CD4-positive, alpha-beta memory T cell (primary cell): ENCODE data around the gene DTNA. TPM values are rescaled to one million over a fixed set of nuclear protein-coding genes. Genes with fewer than 3 reads are reported as not detected.
"Not testable (repeated sequence)": the region's sequence is repeated elsewhere in the genome, so short reads cannot be mapped to it uniquely, and the experiment has no call there.

Experiments used
- CTCF ChIA-PET: fragments of 350-600 bp; sonication (Branson Sonifier 250); formaldehyde crosslinking; loops from one replicate; lab custom pipeline; 2021; ENCODE audit warnings: inconsistent platforms; ENCODE audit not compliant: partially characterized antibody; lab: Charles Lee
- POLR2A ChIA-PET: fragments of 350-600 bp; sonication (Branson Sonifier 250); formaldehyde crosslinking; loops from one replicate; lab custom pipeline; 2021; ENCODE audit not compliant: partially characterized antibody; lab: Charles Lee
- DNase-seq, 5 donors: peaks; one replicate each; pipeline versions ENCODE4 v3.0.0 to v3.0.0-alpha.2; 2020 to 2022; ENCODE audit warnings: mixed read lengths in 1 of 5
- H3K27ac ChIP-seq: one replicate; pipeline ENCODE4 v1.7.0; 2013; ENCODE audit warnings: low read depth, low read length
- H3K27me3 ChIP-seq: 2 replicates; pipeline ENCODE4 v1.7.0; 2013; ENCODE audit warnings: mild to moderate bottlenecking, low read length, moderate library complexity; ENCODE audit not compliant: insufficient read depth
- H3K36me3 ChIP-seq: 2 replicates; pipeline ENCODE4 v1.7.0; 2013; ENCODE audit warnings: mild to moderate bottlenecking, low read length, moderate library complexity; ENCODE audit not compliant: insufficient read depth
- H3K4me1 ChIP-seq: 2 replicates; pipeline ENCODE4 v1.7.0; 2013; ENCODE audit warnings: mild to moderate bottlenecking, low read length, moderate library complexity; ENCODE audit not compliant: insufficient read depth
- H3K4me3 ChIP-seq, 2 donors: one replicate each; pipeline ENCODE4 v1.7.0; 2013; ENCODE audit warnings: low read length in 2 of 2, mild to moderate bottlenecking in 1 of 2
- H3K9me3 ChIP-seq, 2 donors: one replicate each; pipeline ENCODE4 v1.7.0; 2013; ENCODE audit warnings: low read length in 2 of 2, control low read depth in 1 of 2; ENCODE audit not compliant: control insufficient read depth in 1 of 2
- H3K27ac Mint-ChIP-seq, 7 donors: one replicate each; pipeline ENCODE4 v1.8.0; 2020 to 2021; ENCODE audit warnings: mixed read lengths in 7 of 7, mild to moderate bottlenecking in 6 of 7, inconsistent platforms in 3 of 7, moderate library complexity in 3 of 7
- H3K27me3 Mint-ChIP-seq, 2 donors: one replicate each; pipeline ENCODE4 v1.8.0; 2020 to 2021; ENCODE audit warnings: mixed read lengths in 2 of 2
- H3K36me3 Mint-ChIP-seq, 2 donors: one replicate each; pipeline ENCODE4 v1.8.0; 2020 to 2021; ENCODE audit warnings: mixed read lengths in 2 of 2, inconsistent platforms in 1 of 2, mild to moderate bottlenecking in 1 of 2
- H3K4me1 Mint-ChIP-seq, 4 donors: one replicate each; pipeline ENCODE4 v1.8.0; 2020 to 2021; ENCODE audit warnings: mixed read lengths in 4 of 4, mild to moderate bottlenecking in 1 of 4
- H3K4me3 Mint-ChIP-seq, 8 donors: one replicate each; pipeline ENCODE4 v1.8.0; 2020 to 2021; ENCODE audit warnings: mixed read lengths in 8 of 8, mild to moderate bottlenecking in 7 of 8, moderate library complexity in 6 of 8, inconsistent platforms in 3 of 8
- H3K9me3 Mint-ChIP-seq, 8 donors: one replicate each; pipeline ENCODE4 v1.8.0; 2020 to 2021; ENCODE audit warnings: mixed read lengths in 8 of 8, mild to moderate bottlenecking in 5 of 8, inconsistent platforms in 3 of 8, moderate library complexity in 1 of 8
- intact Hi-C: fragments of 100-400 bp; cut with micrococcal nuclease; formaldehyde crosslinking; loops from one replicate; pipeline ENCODE4 v1.15.1; 2023
- polyA plus RNA-seq, 2 donors: library from polyadenylated mRNA; unstranded; fragments of 300-500 nt; fragmentation: Illumina TruSeq; gene quantifications; one replicate each; pipeline ENCODE4 v1.2.3, GENCODE V29; 2021
- total RNA-seq, 2 experiments: library from RNA; stranded (reverse); gene quantifications; one replicate each; pipeline ENCODE4 v1.2.3, GENCODE V29; 2021

Gene DTNA
- total and polyA plus RNA-seq, 4 experiments from 2014 or later = 0.58 TPM; not detected in 3

DNA sequence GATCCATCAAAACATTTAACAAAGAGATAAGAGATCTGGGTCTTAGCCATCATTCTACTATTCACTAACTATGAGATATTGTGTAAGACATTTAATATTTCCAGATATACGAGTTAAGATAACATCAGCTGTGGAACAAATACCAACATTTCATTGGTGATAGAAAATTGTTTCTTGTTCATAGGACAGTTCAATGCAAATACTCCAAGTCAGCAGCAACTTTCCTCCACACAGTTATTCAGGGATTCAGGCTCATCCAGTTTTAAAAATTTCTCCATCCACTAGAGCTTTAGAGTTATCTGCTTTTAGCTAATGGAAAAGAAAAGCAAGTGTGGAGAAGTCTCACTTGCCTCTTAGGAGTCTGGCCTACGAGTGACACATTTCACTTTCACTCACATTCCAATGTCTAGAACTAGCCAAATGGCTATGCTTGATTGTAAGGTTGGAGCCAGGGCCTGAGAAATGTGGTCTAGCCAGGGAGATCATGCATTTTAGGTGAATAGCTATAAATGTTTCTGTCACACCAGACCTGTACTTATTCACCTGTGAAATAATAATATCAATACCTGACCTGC is 211.8 kb downstream of the DTNA start:
- H3K27ac Mint-ChIP-seq = no peak overlapping the region
- no peaks in the 10 kb centered on the region for H3K4me1 Mint-ChIP-seq
- intact Hi-C loops = no loop called here
- POLR2A ChIA-PET = no interaction called here
- no peaks in the 10 kb centered on the region for H3K36me3 Mint-ChIP-seq
- H3K27me3 Mint-ChIP-seq = peaks cover 11 to 13% of the 10 kb centered on the region in 2 donors
- Histone ChIP-seq H3K36me3 (no peaks in the 10 kb centered on the region), H3K27ac (no peak overlapping the region), H3K4me3 (no peak overlapping the region), H3K4me1 (no peaks in the 10 kb centered on the region), H3K27me3 (no peaks in the 10 kb centered on the region), H3K9me3 (no peaks in the 10 kb centered on the region)
- CTCF ChIA-PET = no interaction called here
- H3K9me3 Mint-ChIP-seq = peaks cover 0 to 4% (median 0%) of the 10 kb centered on the region in 8 donors
- no peak for DNase-seq
- no peak overlapping the region for H3K4me3 Mint-ChIP-seq

GRCh38 chr18:34922594-34922993 is 212.5 kb downstream of the DTNA start:
- H3K9me3 Mint-ChIP-seq, H3K36me3 ChIP-seq, intact Hi-C loops, H3K4me3 ChIP-seq, H3K4me1 ChIP-seq, H3K27ac ChIP-seq, H3K27ac Mint-ChIP-seq, POLR2A ChIA-PET, H3K9me3 ChIP-seq, DNase-seq, CTCF ChIA-PET, H3K27me3 ChIP-seq, H3K4me1 Mint-ChIP-seq, H3K36me3 Mint-ChIP-seq, H3K4me3 Mint-ChIP-seq: not testable (repeated sequence)
- peaks cover 11 to 13% of the 10 kb centered on the region in 2 donors for H3K27me3 Mint-ChIP-seq

DNA sequence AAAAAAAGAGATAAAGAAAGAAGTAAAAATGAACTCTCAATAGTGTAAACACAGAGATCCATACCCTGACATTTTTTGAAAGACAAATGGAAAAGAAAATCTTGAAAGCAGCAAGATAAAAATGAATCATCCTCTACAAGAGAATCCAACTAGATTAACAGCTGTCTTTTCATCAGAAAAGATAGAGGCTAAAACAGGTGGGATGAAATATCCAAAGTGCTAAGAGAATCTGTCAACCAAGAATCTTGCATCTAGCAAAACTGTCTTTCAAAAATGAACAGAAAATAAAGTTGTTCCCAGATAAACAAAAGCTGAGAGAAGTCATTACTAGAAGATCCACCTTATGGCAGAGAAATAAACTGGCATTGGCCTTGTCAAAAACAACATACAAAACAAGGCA is 213.8 kb downstream of the DTNA start:
- H3K27me3 Mint-ChIP-seq = peaks cover 11 to 14% of the 10 kb centered on the region in 2 donors
- H3K4me3 Mint-ChIP-seq = no peak overlapping the region
- no peaks in the 10 kb centered on the region for H3K36me3 ChIP-seq
- DNase-seq = no peak
- H3K4me1 Mint-ChIP-seq = no peaks in the 10 kb centered on the region
- peaks cover 0 to 4% (median 0%) of the 10 kb centered on the region in 8 donors for H3K9me3 Mint-ChIP-seq
- no peaks in the 10 kb centered on the region for H3K27me3 ChIP-seq
- no peaks in the 10 kb centered on the region for H3K36me3 Mint-ChIP-seq
- intact Hi-C loops = no loop called here
- H3K4me1 ChIP-seq = no peaks in the 10 kb centered on the region
- no peak overlapping the region for H3K27ac ChIP-seq
- ChIA-PET CTCF (no interaction called here), POLR2A (no interaction called here)
- no peak overlapping the region for H3K27ac Mint-ChIP-seq
- no peaks in the 10 kb centered on the region for H3K9me3 ChIP-seq
- no peak overlapping the region for H3K4me3 ChIP-seq

DNA sequence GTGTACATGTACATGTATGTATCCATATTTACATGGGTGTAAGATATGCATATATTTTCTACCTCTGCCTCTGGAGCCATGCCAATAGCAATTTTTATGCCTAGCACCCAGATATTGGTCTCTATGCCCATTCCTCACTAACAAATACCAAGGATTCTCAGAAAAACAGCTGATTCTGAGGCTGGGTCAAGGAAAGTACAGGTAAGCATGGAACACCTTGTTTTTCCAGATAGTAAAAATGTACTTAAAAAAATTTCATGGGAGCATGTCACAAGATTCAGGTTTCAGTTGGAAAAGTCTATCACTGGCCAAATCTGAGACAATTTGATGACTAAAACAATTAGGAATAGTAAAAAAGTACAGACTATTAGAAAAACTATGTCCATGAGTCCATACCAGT is 216.6 kb downstream of the DTNA start:
- Mint-ChIP-seq H3K4me1 (no peaks in the 10 kb centered on the region), H3K36me3 (no peaks in the 10 kb centered on the region), H3K27me3 (peaks cover 6 to 9% of the 10 kb centered on the region in 2 donors), H3K27ac (no peak overlapping the region), H3K4me3 (no peak overlapping the region), H3K9me3 (peaks cover 0 to 2% (median 0%) of the 10 kb centered on the region in 8 donors)
- DNase-seq = no peak
- Histone ChIP-seq H3K36me3 (no peaks in the 10 kb centered on the region), H3K4me3 (no peak overlapping the region), H3K9me3 (no peaks in the 10 kb centered on the region), H3K4me1 (no peaks in the 10 kb centered on the region), H3K27me3 (no peaks in the 10 kb centered on the region), H3K27ac (no peak overlapping the region)
- ChIA-PET POLR2A (no interaction called here), CTCF (no interaction called here)
- intact Hi-C loops = no loop called here

DNA sequence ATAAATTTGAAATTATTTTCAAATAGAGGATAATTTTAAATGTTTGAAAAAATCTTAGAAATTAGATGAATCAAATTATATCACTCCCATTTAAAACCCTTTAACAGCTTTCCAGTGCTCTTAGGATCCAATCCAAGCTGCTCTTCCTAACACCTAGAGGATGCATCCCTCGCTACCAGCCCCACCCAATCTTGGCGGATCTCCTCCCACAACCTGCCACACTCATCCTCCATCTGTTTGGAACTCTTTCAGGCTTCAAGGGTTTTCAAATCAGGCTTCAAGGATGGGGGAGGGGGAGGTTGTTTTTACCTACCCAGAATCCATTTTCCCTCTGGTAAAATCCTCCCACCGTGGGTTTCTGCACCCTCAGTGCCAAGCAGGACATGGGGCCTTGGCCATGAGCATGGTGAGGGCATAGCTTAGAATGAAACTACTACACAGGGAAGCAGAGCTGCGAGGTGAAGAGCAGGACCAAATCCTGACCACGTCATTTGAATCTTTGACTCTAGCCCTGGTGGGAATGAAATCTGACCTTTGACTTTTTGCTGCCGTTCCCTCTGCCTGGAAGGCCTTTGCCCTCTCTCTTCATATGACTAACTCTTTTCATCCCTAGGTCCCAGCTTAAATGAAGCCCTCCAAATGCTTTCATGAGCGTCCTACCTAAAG is 218.1 kb downstream of the DTNA start:
- peaks cover 0 to 2% (median 0%) of the 10 kb centered on the region in 8 donors for H3K9me3 Mint-ChIP-seq
- H3K27ac Mint-ChIP-seq = no peak overlapping the region
- no peaks in the 10 kb centered on the region for H3K36me3 ChIP-seq
- ChIA-PET POLR2A (no interaction called here), CTCF (no interaction called here)
- H3K4me3 ChIP-seq = no peak overlapping the region
- no peaks in the 10 kb centered on the region for H3K9me3 ChIP-seq
- no peaks in the 10 kb centered on the region for H3K4me1 Mint-ChIP-seq
- no peak overlapping the region for H3K27ac ChIP-seq
- no peak overlapping the region for H3K4me3 Mint-ChIP-seq
- no peaks in the 10 kb centered on the region for H3K36me3 Mint-ChIP-seq
- peaks cover 6 to 7% of the 10 kb centered on the region in 2 donors for H3K27me3 Mint-ChIP-seq
- no peaks in the 10 kb centered on the region for H3K27me3 ChIP-seq
- no peak for DNase-seq
- no peaks in the 10 kb centered on the region for H3K4me1 ChIP-seq
- intact Hi-C loops = no loop called here

DNA sequence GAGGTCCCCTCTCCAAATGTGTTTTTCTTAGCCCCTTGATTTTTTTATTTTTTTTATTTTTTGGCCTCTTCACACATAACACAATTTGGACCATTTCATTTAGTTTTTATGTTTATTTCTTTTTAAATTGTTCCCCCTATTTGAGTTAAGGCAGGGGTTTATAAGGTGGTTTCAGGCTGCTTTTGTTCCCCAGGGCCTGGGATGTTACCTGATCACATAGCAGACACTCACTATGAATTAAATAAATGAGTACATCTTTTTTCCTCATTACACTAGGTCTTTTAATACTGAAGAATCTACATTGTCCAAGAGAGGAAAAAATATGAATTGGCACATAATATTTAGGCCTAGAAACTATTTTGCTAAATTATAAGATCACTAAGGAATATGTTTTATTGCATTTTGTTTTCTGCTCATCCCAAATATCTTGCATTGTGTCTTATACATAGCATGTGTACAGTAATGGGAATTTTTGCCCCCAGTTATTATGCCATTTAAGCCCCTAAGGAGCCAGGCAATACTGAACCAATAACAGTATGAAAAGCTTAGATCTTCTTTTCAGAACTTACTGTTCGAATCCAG is 218.7 kb downstream of the DTNA start:
- Histone ChIP-seq H3K36me3 (no peaks in the 10 kb centered on the region), H3K4me1 (no peaks in the 10 kb centered on the region), H3K4me3 (no peak overlapping the region), H3K9me3 (no peaks in the 10 kb centered on the region), H3K27ac (no peak overlapping the region), H3K27me3 (no peaks in the 10 kb centered on the region)
- H3K27ac Mint-ChIP-seq = no peak overlapping the region
- no peaks in the 10 kb centered on the region for H3K36me3 Mint-ChIP-seq
- peaks cover 0 to 2% (median 0%) of the 10 kb centered on the region in 8 donors for H3K9me3 Mint-ChIP-seq
- intact Hi-C loops = no loop called here
- ChIA-PET CTCF (no interaction called here), POLR2A (no interaction called here)
- no peaks in the 10 kb centered on the region for H3K4me1 Mint-ChIP-seq
- H3K4me3 Mint-ChIP-seq = no peak overlapping the region
- H3K27me3 Mint-ChIP-seq = peaks cover 6 to 7% of the 10 kb centered on the region in 2 donors
- no peak for DNase-seq

DNA sequence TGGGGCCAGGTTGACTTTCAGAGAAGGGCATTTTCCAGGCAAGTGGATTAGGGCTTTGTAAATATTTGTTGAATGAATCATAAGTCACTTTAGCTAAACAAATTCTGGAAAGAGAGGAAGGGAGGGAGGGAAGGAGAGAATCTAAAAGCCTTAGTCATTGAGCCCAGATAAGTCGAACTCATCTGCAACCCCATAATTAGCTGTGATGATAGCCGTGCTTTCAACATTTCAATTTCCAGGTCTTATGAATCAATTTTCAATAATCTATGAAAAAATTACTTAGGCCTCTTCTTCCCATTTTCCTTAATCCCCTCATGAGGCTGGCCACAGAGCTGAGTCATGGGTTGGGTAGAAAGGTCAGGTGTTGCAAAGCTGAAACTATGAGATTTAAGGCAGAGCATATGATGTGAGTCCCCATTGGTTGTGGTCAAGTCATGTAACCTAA is 219.3 kb downstream of the DTNA start:
- H3K27me3 Mint-ChIP-seq = peaks cover 4 to 7% of the 10 kb centered on the region in 2 donors
- no peaks in the 10 kb centered on the region for H3K4me1 ChIP-seq
- CTCF ChIA-PET = no interaction called here
- H3K4me3 Mint-ChIP-seq = no peak overlapping the region
- no peak for DNase-seq
- no peaks in the 10 kb centered on the region for H3K4me1 Mint-ChIP-seq
- H3K27ac Mint-ChIP-seq = no peak overlapping the region
- H3K4me3 ChIP-seq = no peak overlapping the region
- intact Hi-C loops = no loop called here
- H3K36me3 ChIP-seq = no peaks in the 10 kb centered on the region
- no peak overlapping the region for H3K27ac ChIP-seq
- no peaks in the 10 kb centered on the region for H3K36me3 Mint-ChIP-seq
- H3K27me3 ChIP-seq = no peaks in the 10 kb centered on the region
- H3K9me3 ChIP-seq = no peaks in the 10 kb centered on the region
- POLR2A ChIA-PET = no interaction called here
- H3K9me3 Mint-ChIP-seq = no peaks in the 10 kb centered on the region
